WTC11 (cell line): ENCODE measurements around the gene TMPRSS6. TPM values are rescaled to one million over a fixed set of nuclear protein-coding genes. Genes with fewer than 3 reads are reported as not detected.
A peak's percentile ranks its signal among the peaks of the same experiment; 100 is the strongest.

ENCODE experiments used
- ATAC-seq: fragments of 200-7000 bp; cut with Tn5 transposase; 2 replicates; pipeline ENCODE4 v1.10.0; 2021; ENCODE audit warnings: mild to moderate bottlenecking, moderate library complexity
- CTCF ChIA-PET: fragments of 300-600 bp; sonication (Branson Sonifier 250); formaldehyde crosslinking; loops from one replicate; lab custom pipeline; 2021; ENCODE audit warnings: antibody characterized with exemption; lab: Charles Lee
- POLR2A ChIA-PET: fragments of 350-600 bp; sonication (Branson Sonifier 250); formaldehyde crosslinking; loops from one replicate; lab custom pipeline; 2021; ENCODE audit warnings: antibody characterized with exemption; lab: Charles Lee
- DNase-seq: peaks from one replicate; pipeline ENCODE4 v3.0.0; 2021; ENCODE audit warnings: low spot score
- H3K27ac Mint-ChIP-seq: 2 replicates; pipeline ENCODE4 v1.8.0; 2021; ENCODE audit warnings: mixed read lengths
- H3K27me3 Mint-ChIP-seq: 2 replicates; pipeline ENCODE4 v1.8.0; 2021; ENCODE audit warnings: low read depth, mild to moderate bottlenecking, moderate library complexity, mixed read lengths
- H3K36me3 Mint-ChIP-seq: 2 replicates; pipeline ENCODE4 v1.8.0; 2021; ENCODE audit warnings: mixed read lengths
- H3K4me1 Mint-ChIP-seq: 2 replicates; pipeline ENCODE4 v1.8.0; 2022; ENCODE audit warnings: mixed read lengths
- H3K4me3 Mint-ChIP-seq: 2 replicates; pipeline ENCODE4 v1.8.0; 2021; ENCODE audit warnings: mild to moderate bottlenecking, moderate library complexity, mixed read lengths
- H3K9me3 Mint-ChIP-seq: 2 replicates; pipeline ENCODE4 v1.8.0; 2021; ENCODE audit warnings: mixed read lengths
- ATF1 ChIP-seq: sonication (generic); formaldehyde crosslinking; IDR thresholded peaks from 2 replicates; pipeline ENCODE4 v1.8.1; 2023; ENCODE audit warnings: mild to moderate bottlenecking, moderate library complexity, missing genetic modification reagents
- CREM ChIP-seq: sonication (generic); formaldehyde crosslinking; IDR thresholded peaks from 2 replicates; pipeline ENCODE4 v1.8.1; 2022; ENCODE audit warnings: mild to moderate bottlenecking, missing genetic modification reagents, moderate library complexity
- E2F5 ChIP-seq: sonication (generic); formaldehyde crosslinking; IDR thresholded peaks from 2 replicates; pipeline ENCODE4 v1.8.1; 2022; ENCODE audit warnings: mild to moderate bottlenecking, moderate library complexity, missing genetic modification reagents
- EMX1 ChIP-seq: fragments of 250-450 bp; sonication (Bioruptor Pico); IDR thresholded peaks from 2 replicates; pipeline ENCODE4 v1.8.0; 2021; ENCODE audit warnings: mild to moderate bottlenecking
- FOXP4 ChIP-seq: sonication (generic); formaldehyde crosslinking; IDR thresholded peaks from 2 replicates; pipeline ENCODE4 v1.8.0; 2022; ENCODE audit warnings: mild to moderate bottlenecking, missing genetic modification reagents
- GABPB1 ChIP-seq: sonication (generic); formaldehyde crosslinking; IDR thresholded peaks from 2 replicates; pipeline ENCODE4 v1.8.1; 2023; ENCODE audit warnings: mild to moderate bottlenecking, missing genetic modification reagents
- GTF2I ChIP-seq: fragments of 250-450 bp; sonication (Bioruptor Pico); conservative IDR thresholded peaks from 2 replicates; pipeline ENCODE4 v1.4.0; 2021; ENCODE audit warnings: mild to moderate bottlenecking
- HMGXB4 ChIP-seq: sonication (generic); formaldehyde crosslinking; IDR thresholded peaks from 2 replicates; pipeline ENCODE4 v1.8.1; 2023; ENCODE audit warnings: mild to moderate bottlenecking, moderate library complexity, missing genetic modification reagents
- JUN ChIP-seq: sonication (generic); formaldehyde crosslinking; IDR thresholded peaks from 2 replicates; pipeline ENCODE4 v1.8.0; 2023; ENCODE audit warnings: mild to moderate bottlenecking, missing genetic modification reagents
- NFYB ChIP-seq: sonication (generic); formaldehyde crosslinking; conservative IDR thresholded peaks from 2 replicates; pipeline ENCODE4 v1.8.0; 2022; ENCODE audit warnings: low read depth, missing genetic modification reagents
- TCF7 ChIP-seq: sonication (generic); formaldehyde crosslinking; IDR thresholded peaks from 2 replicates; pipeline ENCODE4 v1.8.0; 2022; ENCODE audit warnings: mild to moderate bottlenecking, low read depth, missing genetic modification reagents, moderate library complexity
- ZBTB21 ChIP-seq: sonication (generic); formaldehyde crosslinking; IDR thresholded peaks from 2 replicates; pipeline ENCODE4 v1.8.1; 2023; ENCODE audit warnings: mild to moderate bottlenecking, missing genetic modification reagents, borderline replicate concordance
- ZNF219 ChIP-seq: sonication (generic); formaldehyde crosslinking; IDR thresholded peaks from 2 replicates; pipeline ENCODE4 v1.8.0; 2023; ENCODE audit warnings: missing genetic modification reagents, mild to moderate bottlenecking, borderline replicate concordance
- ZNF232 ChIP-seq: sonication (generic); formaldehyde crosslinking; IDR thresholded peaks from 2 replicates; pipeline ENCODE4 v1.8.0; 2022; ENCODE audit warnings: mild to moderate bottlenecking, missing genetic modification reagents
- ZNF263 ChIP-seq: sonication (generic); formaldehyde crosslinking; IDR thresholded peaks from 2 replicates; pipeline ENCODE4 v1.8.1; 2022; ENCODE audit warnings: low read depth, mild to moderate bottlenecking, moderate library complexity, missing genetic modification reagents
- total RNA-seq: library from RNA; stranded (reverse); gene quantifications from 3 replicates; pipeline ENCODE4 v1.2.3, GENCODE V29; 2021
- TF ChIP-seq, protein P1 (sequence below): sonication (generic); formaldehyde crosslinking; IDR thresholded peaks from 2 replicates; pipeline ENCODE4 v1.8.0; 2022; ENCODE audit warnings: mild to moderate bottlenecking, missing genetic modification reagents
- TF ChIP-seq, protein P2 (sequence below): sonication (generic); formaldehyde crosslinking; conservative IDR thresholded peaks from 2 replicates; pipeline ENCODE4 v1.8.1; 2022; ENCODE audit warnings: mild to moderate bottlenecking, missing genetic modification reagents

The TMPRSS6 gene
- total RNA-seq, 1 experiment from 2014 or later = 0.11 TPM

DNA sequence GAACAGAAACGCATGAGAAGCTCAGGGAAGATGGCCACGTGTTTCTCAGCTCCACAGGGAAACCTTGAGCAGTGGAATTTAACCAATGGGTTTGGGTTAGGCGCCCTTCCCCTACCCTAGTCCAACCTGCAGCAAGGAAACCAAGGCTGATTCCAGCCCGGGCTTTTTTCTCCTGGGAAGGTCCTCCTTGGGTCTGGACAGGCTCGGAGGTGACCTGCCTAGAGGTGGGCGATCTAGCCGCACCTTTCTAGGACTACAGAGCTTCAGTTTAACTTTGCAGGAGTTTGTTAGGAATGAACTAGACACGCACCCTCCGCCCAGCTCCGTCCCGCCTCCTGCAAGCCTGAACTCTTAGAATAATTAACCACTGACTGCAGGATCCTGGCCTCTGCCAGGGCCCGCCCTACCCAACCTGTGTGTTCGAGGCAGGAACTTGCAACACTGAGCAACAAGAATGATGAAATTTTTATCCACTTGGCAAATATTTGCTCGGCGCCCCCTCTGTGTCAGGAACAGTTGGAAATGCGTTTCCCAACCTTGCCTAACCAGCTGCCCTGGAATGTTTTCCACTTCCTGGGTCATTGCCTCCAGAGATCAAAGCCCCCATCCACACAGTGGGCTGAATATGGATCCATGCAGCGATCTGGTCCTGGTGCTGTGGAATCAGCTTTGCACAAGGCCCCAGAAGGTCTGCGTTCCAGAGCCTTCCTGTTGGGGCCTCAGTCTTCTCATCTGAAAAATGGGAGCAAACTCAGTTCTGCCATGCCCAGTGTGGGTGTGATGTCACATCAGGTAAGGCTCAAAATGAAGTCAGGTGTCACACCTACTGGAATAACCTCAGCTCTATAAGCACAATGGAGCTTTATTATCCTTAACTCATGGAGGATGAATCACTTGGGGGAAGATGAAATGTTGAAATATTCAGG, 76.7 kb downstream of the TMPRSS6 start:
- CTCF ChIA-PET = interaction anchor here (0.6 to 4.9 kb wide), 10 partner anchors 9 to 219 kb away, joined by 3 to 38 read pairs (median 3); partner anchors contain the start of genes MPST and TST
- no peak for DNase-seq
- 0 out of 2 replicates have a peak overlapping the region, but pooled peaks have one; percentile 30 for H3K27ac Mint-ChIP-seq

DNA sequence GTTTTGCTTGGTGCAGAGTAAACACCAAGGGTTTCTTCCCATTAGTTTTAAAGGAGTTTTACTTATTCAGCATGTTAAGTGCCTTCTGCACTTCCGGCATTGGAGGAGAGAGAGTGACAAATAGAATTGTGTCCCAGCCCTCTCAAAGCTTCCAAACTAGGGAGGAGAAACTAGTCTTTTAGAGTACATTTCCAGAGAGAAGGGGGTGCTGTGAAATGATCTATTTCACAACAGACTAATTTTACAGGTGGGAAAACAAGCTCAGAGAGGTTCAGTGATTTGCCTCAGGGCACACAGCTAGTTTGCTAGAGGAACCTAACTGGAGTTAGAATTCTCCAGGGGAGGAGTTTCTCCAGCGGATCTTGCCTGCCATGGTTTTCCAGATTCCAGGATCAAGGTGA, 77.4 kb downstream of the TMPRSS6 start:
- Mint-ChIP-seq H3K27ac (peak overlapping the region; percentile 30; the same call in 1 of the 2 replicates), H3K36me3 (peaks cover 6% of the 10 kb centered on the region; the same call in 1 of the 2 replicates), H3K9me3 (no peaks in the 10 kb centered on the region), H3K4me3 (no peak overlapping the region), H3K27me3 (peaks cover 5% of the 10 kb centered on the region), H3K4me1 (peaks cover 29% of the 10 kb centered on the region)
- ATAC-seq = no peak
- no peak for DNase-seq
- CTCF ChIA-PET = interaction anchor here (0.6 to 4.9 kb wide), 11 partner anchors 9 to 220 kb away, joined by 3 to 38 read pairs (median 3); partner anchors contain the start of genes MPST and TST
- TF ChIP-seq ZNF263 (CRISPR knock-in tag) = no peak
- POLR2A ChIA-PET = interaction anchor here (0.5 to 1.4 kb wide), 3 partner anchors 11 to 473 kb away, joined by 3 read pairs; no protein-coding TSS in a partner anchor

More for the DNA sequence above, 76.7 kb downstream of the TMPRSS6 start:
- peak; percentile 46 for ATAC-seq
- Mint-ChIP-seq H3K4me1 (peaks cover 31% of the 10 kb centered on the region), H3K36me3 (peaks cover 2% of the 10 kb centered on the region; the same call in 1 of the 2 replicates), H3K27me3 (peaks cover 8% of the 10 kb centered on the region), H3K9me3 (no peaks in the 10 kb centered on the region), H3K4me3 (no peak overlapping the region)
- POLR2A ChIA-PET = interaction anchor here (0.5 to 1.4 kb wide), 3 partner anchors 12 to 474 kb away, joined by 3 read pairs; no protein-coding TSS in a partner anchor
- TF ChIP-seq HMGXB4 (CRISPR knock-in tag) (no peak), TCF7 (no peak), GABPB1 (CRISPR knock-in tag) (peak; percentile 99), GTF2I (0 out of 2 replicates have a peak, but pooled peaks have one; percentile 10), JUN (CRISPR knock-in tag) (no peak), E2F5 (CRISPR knock-in tag) (no peak), ZNF232 (no peak), NFYB (CRISPR knock-in tag) (no peak), ZNF219 (CRISPR knock-in tag) (no peak), CREM (CRISPR knock-in tag) (no peak), ATF1 (no peak), ZBTB21 (CRISPR knock-in tag) (no peak), EMX1 (CRISPR knock-in tag) (no peak), FOXP4 (no peak)
- TF ChIP-seq, protein P1, sequence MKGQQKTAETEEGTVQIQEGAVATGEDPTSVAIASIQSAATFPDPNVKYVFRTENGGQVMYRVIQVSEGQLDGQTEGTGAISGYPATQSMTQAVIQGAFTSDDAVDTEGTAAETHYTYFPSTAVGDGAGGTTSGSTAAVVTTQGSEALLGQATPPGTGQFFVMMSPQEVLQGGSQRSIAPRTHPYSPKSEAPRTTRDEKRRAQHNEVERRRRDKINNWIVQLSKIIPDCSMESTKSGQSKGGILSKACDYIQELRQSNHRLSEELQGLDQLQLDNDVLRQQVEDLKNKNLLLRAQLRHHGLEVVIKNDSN (CRISPR knock-in tag) = no peak
- TF ChIP-seq, protein P2, sequence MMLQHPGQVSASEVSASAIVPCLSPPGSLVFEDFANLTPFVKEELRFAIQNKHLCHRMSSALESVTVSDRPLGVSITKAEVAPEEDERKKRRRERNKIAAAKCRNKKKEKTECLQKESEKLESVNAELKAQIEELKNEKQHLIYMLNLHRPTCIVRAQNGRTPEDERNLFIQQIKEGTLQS (CRISPR knock-in tag) = no peak
